ENCODE data around the gene SLC39A11. TPM values are rescaled to one million over a fixed set of nuclear protein-coding genes. Genes with fewer than 3 reads are reported as not detected.

Gene SLC39A11
- total RNA-seq, 1 experiment from 2014 or later: 56.1 TPM

GRCh38 chr17:72920513-72920912, 172.0 kb downstream of the SLC39A11 start:
- Histone ChIP-seq H3K4me1 (ENCODE audit: control insufficient read depth, insufficient read depth, low read length) (no peaks in the 10 kb centered on the region), H3K9me3 (ENCODE audit: control insufficient read depth, insufficient read depth, low read depth, low read length) (no peaks in the 10 kb centered on the region), H3K4me3 (ENCODE audit: low read depth in 2 of 2, low read length in 2 of 2) (no peak overlapping the region), H3K36me3 (ENCODE audit: control insufficient read depth, insufficient read depth, low read length) (no peaks in the 10 kb centered on the region), H3K27me3 (ENCODE audit: control insufficient read depth, insufficient read depth, low read length) (no peaks in the 10 kb centered on the region), H3K27ac (ENCODE audit: low read length) (no peak overlapping the region)
- intact Hi-C loops (cut with micrococcal nuclease; ENCODE audit: unreplicated experiment) (no loop called here), in situ Hi-C loops (cut with HindIII; ENCODE audit: low pct_unique_long_range_greater_than_20kb, low sequenced_read_pairs) (no loop called here)
- ChIA-PET POLR2A (no interaction called here), CTCF (no interaction called here)
- no TSS peak for BruUV-seq (replicated peaks)
- TF ChIP-seq SIN3A (IDR thresholded peaks at IDR 0.05; ENCODE audit: borderline replicate concordance, insufficient read depth, low read depth, low read length): no peak
- TF ChIP-seq CTCF (IDR thresholded peaks at IDR 0.05): no peak
- TF ChIP-seq TCF7L2 (IDR thresholded peaks at IDR 0.05; ENCODE audit: low read depth, low read length): no peak
- TF ChIP-seq POLR2AphosphoS5 (IDR thresholded peaks at IDR 0.05; ENCODE audit: low read depth, low read length): no peak
- TF ChIP-seq REST (IDR thresholded peaks at IDR 0.05; ENCODE audit: insufficient read depth in 1 of 2, low read depth in 2 of 2, low read length in 1 of 2): no peak
- DNase-seq (ENCODE audit: low read depth, low spot score) (no peak), ATAC-seq (no peak)

DNA sequence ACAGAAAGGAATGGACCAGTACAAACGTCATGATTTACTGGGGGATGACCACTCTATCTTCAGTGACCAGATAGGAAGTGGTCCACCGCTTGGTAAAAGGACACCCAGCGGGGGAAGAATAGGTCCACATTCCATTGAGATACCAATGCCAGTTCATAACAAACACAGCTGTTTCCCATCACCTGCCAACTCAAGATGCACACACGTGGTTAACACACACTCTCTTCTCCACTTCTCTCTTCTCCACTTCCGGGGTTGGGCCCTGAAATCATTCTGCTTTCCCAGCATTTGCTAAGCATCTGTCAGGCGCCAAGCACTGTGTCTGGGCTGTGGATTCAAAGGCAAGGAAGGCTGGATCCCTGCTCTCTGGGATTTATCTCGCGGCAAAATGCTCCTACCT, 175.5 kb downstream of the SLC39A11 start:
- ChIA-PET CTCF (no interaction called here), POLR2A (no interaction called here)
- no peak for DNase-seq (ENCODE audit: low read depth, low spot score)
- no peak for ATAC-seq
- no TSS peak for BruUV-seq (replicated peaks)
- no peaks in the 10 kb centered on the region for H3K9me3 ChIP-seq (ENCODE audit: control insufficient read depth, insufficient read depth, low read depth, low read length)
- H3K27ac ChIP-seq (ENCODE audit: low read length): no peak overlapping the region
- intact Hi-C loops (cut with micrococcal nuclease; ENCODE audit: unreplicated experiment) (no loop called here), in situ Hi-C loops (cut with HindIII; ENCODE audit: low pct_unique_long_range_greater_than_20kb, low sequenced_read_pairs) (no loop called here)
- H3K36me3 ChIP-seq (ENCODE audit: control insufficient read depth, insufficient read depth, low read length): no peaks in the 10 kb centered on the region
- no peak overlapping the region for H3K4me3 ChIP-seq (ENCODE audit: low read depth in 2 of 2, low read length in 2 of 2)
- H3K4me1 ChIP-seq (ENCODE audit: control insufficient read depth, insufficient read depth, low read length): no peaks in the 10 kb centered on the region
- no peaks in the 10 kb centered on the region for H3K27me3 ChIP-seq (ENCODE audit: control insufficient read depth, insufficient read depth, low read length)
- TF ChIP-seq CTCF (IDR thresholded peaks at IDR 0.05): no peak
- no peak for TF ChIP-seq POLR2AphosphoS5 (IDR thresholded peaks at IDR 0.05; ENCODE audit: low read depth, low read length)
- no peak for TF ChIP-seq TCF7L2 (IDR thresholded peaks at IDR 0.05; ENCODE audit: low read depth, low read length)
- TF ChIP-seq REST (IDR thresholded peaks at IDR 0.05; ENCODE audit: insufficient read depth in 1 of 2, low read depth in 2 of 2, low read length in 1 of 2): no peak
- TF ChIP-seq SIN3A (IDR thresholded peaks at IDR 0.05; ENCODE audit: borderline replicate concordance, insufficient read depth, low read depth, low read length): no peak

All from Panc1 (cell line).